PC-3 (cell line): ENCODE results near the gene RBMS3.

Experiments
- CTCF ChIP-seq: fragments of 300-600 bp; sonication (generic); conservative IDR thresholded peaks from 2 replicates; pipeline ENCODE4 v1.5.1; 2017; ENCODE audit warnings: antibody characterized with exemption, low read depth, mild to moderate bottlenecking, low read length
- EZH2 ChIP-seq: fragments of 300-600 bp; sonication (generic); IDR thresholded peaks from one replicate; pipeline ENCODE4 v1.6.1; 2017; ENCODE audit warnings: antibody characterized with exemption, mild to moderate bottlenecking, low read length; ENCODE audit not compliant: unreplicated experiment
- EZH2phosphoT487 ChIP-seq: fragments of 300-600 bp; sonication (generic); IDR thresholded peaks from 2 replicates; pipeline ENCODE4 v1.6.1; 2018; ENCODE audit warnings: mild to moderate bottlenecking, antibody characterized with exemption, low read length, borderline replicate concordance

GRCh38 chr3:29977360-29977759, 696.5 kb downstream of the RBMS3 start:
- TF ChIP-seq CTCF (no peak), EZH2 (no peak), EZH2phosphoT487 (no peak)
